GM10266 (cell line): ENCODE measurements around the gene GPR35.
"Not testable (repeated sequence)": the region's sequence is repeated elsewhere in the genome, so short reads cannot be mapped to it uniquely, and the experiment has no call there.

Experiments
- DNase-seq: peaks from one replicate; pipeline ENCODE4 v3.0.0; 2012; ENCODE audit errors: extremely low spot score
- TF ChIP-seq, protein P1 (sequence below): IDR thresholded peaks from 2 replicates; pipeline ENCODE4 v1.5.1; 2012; ENCODE audit warnings: mild to moderate bottlenecking, low read depth; ENCODE audit not compliant: control insufficient read depth, insufficient read depth; ENCODE audit errors: missing control alignments

GPR35 gene

DNA sequence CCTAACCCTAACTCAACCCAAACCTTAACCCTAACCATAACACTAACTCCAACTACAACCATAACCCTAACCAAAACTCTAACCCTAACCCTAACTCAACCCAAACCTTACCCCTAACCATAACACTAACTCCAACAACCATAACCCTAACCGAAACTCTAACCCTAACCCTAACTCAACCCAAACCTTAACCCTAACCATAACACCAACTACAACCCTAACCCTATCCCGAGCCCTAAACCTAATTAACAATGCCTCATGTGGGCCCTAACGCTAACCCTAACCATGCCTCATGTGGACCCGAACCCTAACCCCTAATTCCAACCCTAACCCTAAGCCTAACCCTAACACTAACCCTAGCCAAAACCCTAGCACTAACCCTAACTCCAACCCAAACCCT is 11.5 kb upstream of the GPR35 start:
- TF ChIP-seq, protein P1, sequence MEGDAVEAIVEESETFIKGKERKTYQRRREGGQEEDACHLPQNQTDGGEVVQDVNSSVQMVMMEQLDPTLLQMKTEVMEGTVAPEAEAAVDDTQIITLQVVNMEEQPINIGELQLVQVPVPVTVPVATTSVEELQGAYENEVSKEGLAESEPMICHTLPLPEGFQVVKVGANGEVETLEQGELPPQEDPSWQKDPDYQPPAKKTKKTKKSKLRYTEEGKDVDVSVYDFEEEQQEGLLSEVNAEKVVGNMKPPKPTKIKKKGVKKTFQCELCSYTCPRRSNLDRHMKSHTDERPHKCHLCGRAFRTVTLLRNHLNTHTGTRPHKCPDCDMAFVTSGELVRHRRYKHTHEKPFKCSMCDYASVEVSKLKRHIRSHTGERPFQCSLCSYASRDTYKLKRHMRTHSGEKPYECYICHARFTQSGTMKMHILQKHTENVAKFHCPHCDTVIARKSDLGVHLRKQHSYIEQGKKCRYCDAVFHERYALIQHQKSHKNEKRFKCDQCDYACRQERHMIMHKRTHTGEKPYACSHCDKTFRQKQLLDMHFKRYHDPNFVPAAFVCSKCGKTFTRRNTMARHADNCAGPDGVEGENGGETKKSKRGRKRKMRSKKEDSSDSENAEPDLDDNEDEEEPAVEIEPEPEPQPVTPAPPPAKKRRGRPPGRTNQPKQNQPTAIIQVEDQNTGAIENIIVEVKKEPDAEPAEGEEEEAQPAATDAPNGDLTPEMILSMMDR, result no peak
- DNase-seq, result no peak

DNA sequence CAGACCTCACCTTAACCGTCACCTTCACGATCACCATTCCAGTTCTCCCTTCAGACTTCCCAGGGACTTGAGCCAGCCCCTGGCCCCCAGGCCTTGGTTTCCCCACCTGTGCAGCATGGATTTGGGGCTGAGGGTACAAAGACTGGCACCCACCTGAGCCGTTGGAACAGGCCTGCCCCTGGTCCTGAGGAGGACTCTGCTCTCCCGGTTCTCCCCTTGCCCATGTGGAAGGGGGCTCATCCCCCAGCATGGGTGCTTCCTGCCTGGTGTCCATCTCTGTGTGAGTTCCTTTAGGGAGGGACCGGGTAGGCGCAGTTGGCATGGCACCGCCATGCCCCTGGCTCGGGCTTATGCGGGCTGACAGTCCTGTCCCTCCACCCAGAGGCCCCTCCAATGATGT is 10.9 kb upstream of the GPR35 start:
- TF ChIP-seq, protein P1, result no peak
- no peak for DNase-seq

DNA sequence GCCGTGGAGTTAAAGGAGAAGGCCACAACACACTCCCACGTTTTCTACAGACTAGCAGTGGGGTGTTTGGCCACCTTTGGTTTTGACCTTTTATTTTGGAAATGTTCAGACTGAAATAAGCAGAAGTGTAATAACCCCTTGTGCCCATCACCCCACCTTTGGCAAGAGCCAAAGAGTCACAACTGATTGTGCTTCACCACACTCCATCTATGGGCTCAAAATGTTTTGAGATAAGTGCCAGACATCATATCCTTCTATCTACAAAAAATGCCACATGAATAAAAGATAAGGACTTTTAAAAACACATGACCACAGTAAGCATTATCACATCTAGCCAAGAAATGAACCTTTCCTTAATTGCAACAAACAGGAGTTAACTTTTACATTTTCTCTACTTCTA is 9.9 kb upstream of the GPR35 start:
- TF ChIP-seq, protein P1, result no peak
- DNase-seq, result no peak

DNA sequence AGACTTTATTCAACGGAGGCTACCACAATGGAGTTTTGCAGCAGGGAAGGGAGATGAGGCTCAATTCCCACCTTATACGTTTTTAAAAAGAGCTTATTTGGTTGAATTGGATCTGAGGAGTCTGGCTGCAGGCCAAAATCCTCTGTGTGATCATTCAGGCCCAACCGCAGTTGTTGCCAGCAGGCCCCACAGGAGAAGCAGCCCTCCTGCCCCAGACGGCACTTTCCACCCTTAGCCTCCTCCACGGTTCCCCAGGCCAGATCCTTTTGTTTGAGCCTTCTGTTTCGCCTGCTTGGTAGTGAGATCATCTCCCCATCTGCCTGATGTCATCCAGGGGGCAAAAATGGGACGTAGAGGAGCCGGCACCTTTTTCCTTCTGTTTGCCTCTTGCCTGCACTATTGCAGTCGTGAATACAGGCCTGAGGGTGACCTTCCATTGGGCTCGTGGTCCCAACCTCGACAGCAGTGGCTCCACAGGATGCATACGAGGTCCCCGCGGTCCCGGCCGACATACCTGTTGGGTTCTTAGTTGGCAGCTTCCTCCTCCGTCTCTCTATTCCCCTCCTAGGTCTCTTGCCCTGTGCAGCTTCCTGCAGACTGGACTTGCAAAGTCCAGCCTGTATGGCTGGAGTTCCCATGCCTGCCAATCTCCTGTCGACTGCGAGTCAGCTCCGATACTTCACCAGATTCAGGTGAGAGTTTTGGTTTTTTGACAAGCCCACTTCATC is 9.3 kb upstream of the GPR35 start:
- TF ChIP-seq, protein P1, result no peak
- DNase-seq, result no peak

DNA sequence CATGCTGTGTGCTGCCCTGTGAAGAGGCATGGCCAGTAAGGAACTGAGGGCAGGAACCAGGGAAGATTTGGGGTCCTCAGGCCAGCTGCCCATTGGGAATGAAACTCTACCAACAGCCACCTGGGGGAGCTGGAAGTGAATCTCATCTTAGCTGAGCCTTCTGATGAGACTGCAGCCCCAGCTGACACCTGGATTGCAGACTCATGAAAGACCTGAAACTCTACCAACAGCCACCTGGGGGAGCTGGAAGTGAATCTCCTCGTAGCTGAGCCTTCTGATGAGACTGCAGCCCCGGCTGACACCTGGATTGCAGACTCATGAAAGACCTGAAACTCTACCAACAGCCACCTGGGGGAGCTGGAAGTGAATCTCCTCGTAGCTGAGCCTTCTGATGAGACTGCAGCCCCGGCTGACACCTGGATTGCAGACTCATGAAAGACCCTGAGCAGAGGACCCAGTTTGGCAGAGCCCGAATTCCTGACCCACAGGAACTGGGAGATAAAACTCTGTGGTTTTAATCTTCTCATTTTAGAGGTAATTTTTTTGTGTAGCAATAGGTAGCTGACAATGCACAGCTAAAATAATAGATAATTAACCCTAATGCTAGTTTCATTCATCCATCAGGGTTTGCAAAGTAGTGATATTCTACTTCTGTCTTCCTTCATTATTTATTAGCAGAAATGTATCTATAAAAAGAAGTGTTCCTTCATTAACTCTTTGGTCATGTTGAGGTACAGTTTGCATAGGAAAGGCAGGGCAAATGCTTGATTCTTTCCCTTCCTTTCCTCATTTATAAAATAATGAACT is 8.2 kb upstream of the GPR35 start:
- not testable (repeated sequence) for DNase-seq

DNA sequence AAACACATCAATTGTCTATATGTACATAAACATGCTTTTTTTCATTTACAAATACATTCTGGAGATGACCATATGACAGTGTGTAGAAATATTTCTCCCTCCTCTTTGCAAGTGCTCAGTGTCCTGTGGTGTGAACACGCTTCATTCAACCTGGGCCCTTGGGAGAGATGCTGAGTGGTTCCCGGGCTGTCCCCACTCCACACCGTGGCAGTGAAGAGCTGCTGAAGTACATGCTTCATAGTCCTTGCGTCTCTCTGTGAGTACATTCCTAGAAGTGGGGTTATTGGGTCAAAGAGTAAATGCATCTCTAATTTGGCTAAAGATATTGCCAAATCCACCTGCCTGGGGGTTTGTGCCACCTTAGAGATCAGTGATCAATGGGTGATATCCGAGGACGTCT is 6.5 kb upstream of the GPR35 start:
- TF ChIP-seq, protein P1, result no peak
- DNase-seq, result no peak

DNA sequence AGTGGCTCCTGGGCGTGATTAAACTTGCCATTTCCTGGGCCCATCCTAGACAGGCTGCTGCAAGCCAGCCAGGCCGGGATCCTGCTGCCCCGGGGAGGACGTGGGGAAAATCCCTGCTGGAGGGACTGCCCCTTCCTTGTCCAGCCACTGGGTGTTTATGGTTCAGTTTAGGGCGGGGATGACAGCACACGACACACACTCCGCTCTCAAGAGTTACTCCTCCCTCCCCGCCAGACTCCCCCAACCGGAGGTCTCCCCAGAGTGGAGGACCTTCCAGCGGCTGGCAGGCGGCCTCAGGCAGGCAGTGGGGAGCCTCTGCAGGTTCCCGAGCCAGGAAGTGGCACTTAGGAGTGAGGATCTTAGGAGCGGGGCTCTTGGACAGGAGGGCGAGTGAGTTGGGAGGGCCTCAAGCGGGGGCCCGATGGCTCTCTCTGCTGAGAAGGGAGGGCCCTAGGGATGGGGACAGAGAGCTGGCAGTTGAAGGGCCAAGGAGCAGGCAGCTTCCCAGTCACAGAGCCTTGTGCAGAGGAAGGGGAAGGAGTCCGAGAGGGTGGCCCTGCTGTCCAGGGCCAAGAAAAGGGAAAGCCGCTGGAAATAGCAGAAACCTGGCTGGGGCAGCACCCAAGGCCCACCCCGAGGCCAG is 5.7 kb upstream of the GPR35 start:
- DNase-seq, result no peak
- TF ChIP-seq, protein P1, result no peak
